Measurements from ENCODE around the gene ATP5F1B.
"Not testable (repeated sequence)": the region's sequence is repeated elsewhere in the genome, so short reads cannot be mapped to it uniquely, and the experiment has no call there.

The ATP5F1B gene

DNA sequence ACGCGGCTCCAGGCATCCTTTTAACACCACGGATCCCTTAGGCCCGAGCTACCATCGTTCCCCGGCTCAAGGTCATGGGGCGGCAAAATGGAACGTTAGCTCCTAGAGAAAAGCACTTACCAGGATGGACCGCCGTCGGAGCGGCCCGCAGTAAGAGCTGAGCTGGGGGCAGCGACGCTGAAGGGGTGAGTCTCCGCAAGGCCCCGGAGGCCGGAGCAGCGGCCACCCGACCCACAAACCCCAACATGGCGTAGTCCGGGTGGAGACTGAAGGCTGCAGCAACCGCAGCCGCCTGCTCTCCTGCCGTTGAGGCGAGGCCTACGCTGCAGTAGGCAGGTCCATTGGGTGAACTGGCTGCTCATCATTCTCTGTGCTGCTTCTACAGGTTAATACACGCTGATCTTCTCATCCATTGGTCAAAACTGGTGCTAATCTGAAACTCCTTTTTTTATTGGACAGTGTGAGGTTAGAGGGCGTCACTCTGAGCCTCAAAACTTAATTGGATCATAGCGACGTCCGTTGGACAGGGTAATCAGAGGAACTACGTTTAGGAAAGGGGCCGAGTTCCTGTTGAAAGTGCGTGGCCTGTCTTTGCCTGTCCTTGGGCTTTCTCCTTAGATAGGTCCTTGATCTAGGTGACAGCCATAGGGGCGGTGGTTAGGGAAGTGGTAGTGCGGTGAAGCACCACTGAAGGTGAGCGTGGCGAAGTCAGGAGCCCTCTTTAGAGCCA, at the start of gene ATP5F1B:
TSS of gene ATP5F1B (minus strand) at position 268 of the 730 bp plus-strand sequence. CDS start at position 247, 21 bp downstream.
- DNase-seq, result peak; percentile 100

- DNase-seq, result no peak
Observed at GRCh38 chr12:56694161-56694560, 48.4 kb upstream of the ATP5F1B start.

DNA sequence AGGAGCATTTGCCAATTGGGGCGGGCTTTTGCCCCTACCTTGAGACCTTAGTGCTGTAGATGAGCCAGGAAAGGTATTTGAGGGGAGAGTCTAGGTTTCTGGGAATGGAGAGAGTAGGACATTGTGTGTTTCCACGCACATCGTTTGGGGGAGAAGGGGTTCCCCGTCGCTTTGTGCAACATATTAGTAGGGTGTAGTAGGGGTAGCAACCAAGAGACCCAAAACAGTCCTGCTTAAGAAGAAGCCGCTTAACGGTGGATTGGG, 43.0 kb upstream of the ATP5F1B start:
- peak; percentile 60 for DNase-seq

- peak; percentile 94 for DNase-seq
Observed at GRCh38 chr12:56688129-56688845, 42.5 kb upstream of the ATP5F1B start, which contains the start of gene PTGES3. TSS of gene PTGES3 (minus strand) at chr12:56688284. CDS start at chr12:56687999, 285 bp downstream.

DNA sequence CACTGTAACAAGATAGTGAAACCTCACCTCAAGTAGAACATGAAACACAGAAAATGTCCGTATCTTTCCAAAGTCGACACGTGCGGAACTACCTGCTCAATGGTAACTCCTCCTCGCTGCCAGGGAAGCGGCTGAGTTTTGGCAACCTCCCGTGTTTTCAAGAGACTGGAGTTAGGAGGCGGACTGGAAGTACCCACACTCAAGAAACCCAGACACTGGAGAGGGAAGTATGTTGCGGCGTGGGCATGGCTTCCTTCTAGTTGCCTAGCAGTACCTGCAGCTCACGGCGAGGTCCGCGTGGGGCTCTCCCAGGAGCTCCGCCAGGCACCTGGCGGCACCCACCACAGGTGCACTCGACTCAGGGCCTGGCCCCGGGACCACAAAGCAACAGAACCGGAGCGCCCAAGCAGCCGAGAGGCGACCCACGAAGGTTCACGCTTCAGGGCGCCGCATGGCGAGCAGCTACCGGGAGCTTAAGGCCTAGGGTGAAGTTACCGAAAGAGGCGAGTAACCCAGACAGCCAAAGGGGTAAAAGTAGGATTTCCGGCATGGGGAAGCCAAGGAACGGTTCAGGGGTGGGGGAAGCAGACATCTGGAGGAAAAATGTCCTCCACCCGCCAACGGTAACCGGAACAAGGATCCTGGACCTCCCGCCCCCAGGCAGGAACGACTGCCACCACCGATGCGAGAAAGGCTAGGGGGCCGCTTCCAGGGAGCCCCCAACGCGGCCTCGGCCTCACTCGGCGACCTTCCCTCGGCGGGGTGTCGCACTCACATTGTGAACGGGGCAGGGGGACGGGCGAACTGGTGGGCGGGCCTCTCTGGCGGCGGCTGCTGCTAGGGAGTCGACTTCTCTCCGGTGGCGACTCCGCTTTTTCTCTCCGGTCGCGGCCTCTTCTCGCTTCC, 41.7 kb upstream of the ATP5F1B start:
- no peak for DNase-seq

DNA sequence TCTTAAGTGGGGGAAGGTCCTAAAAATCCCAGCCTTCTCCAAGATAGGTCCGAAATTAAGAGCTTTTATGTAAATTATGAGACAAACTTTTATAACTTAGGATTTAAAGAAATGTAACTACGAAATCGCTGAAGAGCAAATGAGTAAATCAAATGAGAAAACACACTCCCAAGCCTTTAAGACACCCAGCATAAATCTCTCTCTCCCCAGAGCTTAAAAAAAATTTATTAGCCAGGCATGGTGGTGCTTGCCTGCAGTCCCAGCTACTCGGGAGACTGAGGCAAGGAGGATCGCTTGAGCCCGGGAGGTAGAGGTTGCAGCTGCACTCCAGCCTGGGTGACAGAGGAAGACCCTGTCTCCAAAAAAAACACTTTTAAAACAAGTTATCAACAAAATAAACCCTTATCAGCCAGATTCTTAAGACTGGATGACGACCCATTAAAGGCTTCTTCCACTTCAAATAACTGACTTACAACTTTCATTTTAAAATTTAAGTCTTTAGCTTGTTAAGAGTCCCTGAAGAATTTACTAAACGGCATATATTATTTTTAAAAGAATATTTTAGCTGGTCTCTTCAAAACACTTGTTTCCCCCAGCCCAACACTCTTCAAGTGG, 39.1 kb upstream of the ATP5F1B start:
- no peak for DNase-seq

- no peak for DNase-seq
Observed at GRCh38 chr12:56682323-56682722, 36.5 kb upstream of the ATP5F1B start.

- no peak for DNase-seq
Observed at GRCh38 chr12:56679883-56680575, 34.2 kb upstream of the ATP5F1B start.

DNA sequence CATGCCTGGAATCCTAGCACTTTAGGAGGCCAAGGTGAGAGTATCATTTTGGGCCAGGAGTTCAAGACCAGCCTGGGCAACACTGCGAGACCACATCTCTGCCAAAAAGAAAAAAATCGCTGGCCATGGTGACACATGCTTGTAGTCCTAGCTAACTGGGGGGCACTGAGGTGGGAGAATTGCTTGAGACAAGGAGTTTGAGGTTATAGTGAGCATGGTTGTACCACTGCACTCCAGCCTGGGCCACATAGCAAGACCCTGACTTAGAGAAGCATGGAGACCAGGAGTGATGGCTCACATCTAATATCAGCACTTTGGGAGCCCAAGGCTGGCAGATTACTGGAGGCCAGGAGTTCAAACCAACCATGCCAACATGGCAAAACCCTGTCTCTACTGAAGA, 33.1 kb upstream of the ATP5F1B start:
- no peak for DNase-seq

GRCh38 chr12:56677680-56678079, 31.9 kb upstream of the ATP5F1B start:
- DNase-seq, result no peak

DNA sequence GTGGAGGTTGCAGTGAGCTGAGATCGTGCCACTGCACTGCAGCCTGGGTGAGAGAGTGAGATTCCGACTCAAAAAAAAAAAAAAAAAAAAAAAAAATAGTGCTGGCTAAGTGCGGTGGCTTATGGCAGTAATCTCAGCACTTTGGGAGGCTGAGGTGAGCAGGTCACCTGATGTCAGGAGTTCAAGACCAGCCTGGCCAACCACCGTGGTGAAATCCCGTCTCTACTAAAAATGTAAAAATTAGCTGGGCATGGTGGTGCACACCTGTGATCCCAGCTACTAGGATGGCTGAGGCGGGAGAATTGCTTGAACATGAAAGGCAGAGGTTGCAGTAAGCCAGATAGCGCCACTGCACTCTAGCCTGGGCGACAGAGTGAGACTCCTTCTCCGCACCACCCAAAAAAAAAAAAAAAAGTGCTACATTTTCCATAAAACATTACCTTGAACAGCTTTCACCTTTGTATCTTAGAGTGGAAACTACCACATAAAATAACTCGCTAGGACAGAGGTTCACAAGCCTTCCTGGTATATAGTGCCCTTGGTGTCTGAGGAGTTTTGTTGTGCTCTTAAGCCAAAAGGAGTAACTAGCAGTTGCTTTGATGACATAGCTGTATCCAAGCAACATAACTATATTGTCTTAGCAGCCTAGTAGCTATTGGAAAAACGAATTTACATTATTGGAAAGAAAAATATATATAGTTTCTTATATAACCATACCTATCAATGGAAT, 31.2 kb upstream of the ATP5F1B start:
- DNase-seq, result no peak

GRCh38 chr12:56671608-56672007, 25.8 kb upstream of the ATP5F1B start:
- DNase-seq, result no peak

GRCh38 chr12:56670836-56671235, 25.1 kb upstream of the ATP5F1B start:
- no peak for DNase-seq

DNA sequence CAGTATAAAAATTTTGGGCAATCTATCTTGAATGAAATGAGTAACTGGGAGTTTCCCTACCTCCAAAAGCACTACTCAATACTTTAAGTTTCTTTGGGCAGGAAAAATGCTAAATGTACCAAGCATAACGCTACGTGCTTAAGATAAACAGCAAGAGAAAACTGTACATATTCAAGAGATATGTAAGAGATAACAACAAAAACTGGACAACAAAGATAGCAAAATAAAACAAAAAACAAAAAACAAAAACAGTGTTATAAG, 22.3 kb upstream of the ATP5F1B start:
- no peak for DNase-seq

- DNase-seq, result no peak
Observed at GRCh38 chr12:56661979-56662638, 16.3 kb upstream of the ATP5F1B start.

- no peak for DNase-seq
Observed at GRCh38 chr12:56661560-56661959, 15.8 kb upstream of the ATP5F1B start.

GRCh38 chr12:56658921-56659320, 13.1 kb upstream of the ATP5F1B start:
- no peak for DNase-seq

DNA sequence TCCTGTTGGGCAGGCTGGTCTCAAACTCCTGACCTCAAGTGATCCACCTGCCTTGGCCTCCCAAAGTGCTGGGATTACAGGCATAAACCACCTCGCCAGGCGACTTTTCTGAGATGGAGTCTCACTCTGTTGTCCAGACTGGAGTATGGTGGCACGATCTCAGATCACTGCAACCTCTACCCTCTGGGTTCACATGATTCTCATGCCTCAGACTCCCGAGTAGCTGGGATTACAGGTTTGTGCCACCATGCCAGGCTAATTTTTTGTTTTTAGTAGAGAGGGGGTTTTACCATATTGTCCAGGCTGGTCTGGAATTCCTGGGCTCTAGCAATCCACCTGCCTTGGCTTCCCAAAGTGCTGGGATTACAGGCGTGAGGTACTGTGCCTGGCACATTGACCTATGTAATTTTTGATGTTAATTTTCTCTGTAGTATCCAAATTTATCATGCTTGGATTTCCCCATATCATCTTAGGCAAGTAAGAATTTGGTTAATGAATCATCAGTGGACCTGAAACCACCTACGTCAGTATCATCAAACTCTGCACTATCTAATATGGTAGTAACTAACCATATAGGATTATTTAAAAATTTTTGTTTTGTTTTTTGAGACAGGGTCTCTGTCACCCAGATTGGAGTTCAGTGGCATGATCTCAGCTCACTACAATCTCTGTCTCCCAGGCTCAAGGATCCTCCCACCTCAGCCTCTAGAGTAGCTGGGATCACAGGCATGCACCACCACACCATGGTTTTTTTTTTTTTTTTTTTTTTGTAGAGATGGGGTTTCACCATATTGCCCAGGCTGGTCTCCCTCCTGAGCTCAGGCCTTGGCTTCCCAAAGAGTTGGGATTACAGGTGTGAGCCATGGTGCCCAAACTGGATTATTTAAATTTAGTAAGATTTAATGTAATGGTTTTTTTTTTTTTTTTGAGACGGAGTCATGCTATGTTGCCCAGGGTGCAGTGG, 11.9 kb upstream of the ATP5F1B start:
- no peak for DNase-seq

GRCh38 chr12:56653781-56654180, 8.0 kb upstream of the ATP5F1B start:
- not testable (repeated sequence) for DNase-seq

- not testable (repeated sequence) for DNase-seq
Observed at GRCh38 chr12:56648023-56648422, 2.2 kb upstream of the ATP5F1B start.

Measured in NCI-H1417 treated with DMSO at 0.1 percent for 48 hours (cell line).